Cardiac septum (tissue), 1 donor: Measurements from ENCODE around the gene PLD3. TPM values are rescaled to one million over a fixed set of nuclear protein-coding genes. Genes with fewer than 3 reads are reported as not detected.
A peak's percentile ranks its signal among the peaks of the same experiment; 100 is the strongest.
"Not testable (repeated sequence)": the region's sequence is repeated elsewhere in the genome, so short reads cannot be mapped to it uniquely, and the experiment has no call there.

Experiments
- DNase-seq: peaks from one replicate; pipeline ENCODE4 v3.0.0-alpha.2; 2020; ENCODE audit warnings: low spot score
- intact Hi-C: fragments of 100-400 bp; cut with DNase I; formaldehyde crosslinking; loops from one replicate; pipeline ENCODE4 v1.14.0; 2022
- total RNA-seq: library from RNA; stranded (reverse); fragmentation: NEBNext Ultra II Directional; extraction: Animal tissue kit (Norgen Biotek cat#: 25700); gene quantifications from one replicate; pipeline ENCODE4 v1.2.1, GENCODE V29; 2021
- donor health status: DM: no; HTN: no; CAD: no.

Gene PLD3
- total RNA-seq, 1 donor from 2014 or later, result 163 TPM

GRCh38 chr19:40326201-40326600 is 22.3 kb upstream of the PLD3 start:
- DNase-seq, result no peak

GRCh38 chr19:40331052-40331451 is 17.4 kb upstream of the PLD3 start:
- no peak for DNase-seq
- intact Hi-C loops, result no loop called here

More at GRCh38 chr19:40326201-40326600, 22.3 kb upstream of the PLD3 start:
- intact Hi-C loops, result no loop called here

GRCh38 chr19:40332669-40333068 is 15.8 kb upstream of the PLD3 start:
- DNase-seq, result no peak
- intact Hi-C loops, result no loop called here

GRCh38 chr19:40333083-40333482 is 15.4 kb upstream of the PLD3 start:
- intact Hi-C loops, DNase-seq: not testable (repeated sequence)

GRCh38 chr19:40335101-40335500 is 13.4 kb upstream of the PLD3 start:
- no peak for DNase-seq
- intact Hi-C loops, result no loop called here

- no peak for DNase-seq
- intact Hi-C loops, result no loop called here
Observed at GRCh38 chr19:40335855-40336600, 12.5 kb upstream of the PLD3 start.

- intact Hi-C loops, result no loop called here
- no peak for DNase-seq
Observed at GRCh38 chr19:40336601-40336900, 11.9 kb upstream of the PLD3 start.

GRCh38 chr19:40337107-40337506 is 11.4 kb upstream of the PLD3 start:
- intact Hi-C loops, result no loop called here
- no peak for DNase-seq

- intact Hi-C loops, result no loop called here
- DNase-seq, result no peak
Observed at GRCh38 chr19:40337594-40337993, 10.9 kb upstream of the PLD3 start.

- intact Hi-C loops, result no loop called here
- no peak for DNase-seq
Observed at GRCh38 chr19:40339018-40339728, 9.3 kb upstream of the PLD3 start.

- DNase-seq, result peak; percentile 86
- intact Hi-C loops, result loop anchor here (5.0 kb wide), 1 partner anchor 100 kb away; the partner anchor contains the start of gene SERTAD3
Observed at GRCh38 chr19:40341601-40342482, 6.7 kb upstream of the PLD3 start.

- no peak for DNase-seq
- intact Hi-C loops, result loop anchor here (5.0 kb wide), 1 partner anchor 100 kb away; the partner anchor contains the start of gene SERTAD3
Observed at GRCh38 chr19:40342644-40343311, 5.7 kb upstream of the PLD3 start.

- no peak for DNase-seq
- intact Hi-C loops, result loop anchor here (5.0 kb wide), 1 partner anchor 98 kb away; the partner anchor contains the start of gene SERTAD3
Observed at GRCh38 chr19:40344422-40344821, 4.1 kb upstream of the PLD3 start.

GRCh38 chr19:40348961-40349507 is 539 bp downstream of the PLD3 start:
- intact Hi-C loops, result no loop called here
- no peak for DNase-seq

GRCh38 chr19:40355975-40356680 is 7.6 kb downstream of the PLD3 start:
- intact Hi-C loops, result no loop called here
- no peak for DNase-seq

- intact Hi-C loops, result no loop called here
- no peak for DNase-seq
Observed at GRCh38 chr19:40356681-40357595, 8.4 kb downstream of the PLD3 start.

GRCh38 chr19:40357640-40358039 is 9.1 kb downstream of the PLD3 start:
- no peak for DNase-seq
- intact Hi-C loops, result no loop called here

- intact Hi-C loops, result no loop called here
- no peak for DNase-seq
Observed at GRCh38 chr19:40358773-40359172, 10.3 kb downstream of the PLD3 start.
